ENCODE results near the gene ITGB5.
"Not testable (repeated sequence)": the region's sequence is repeated elsewhere in the genome, so short reads cannot be mapped to it uniquely, and the experiment has no call there.

Gene ITGB5

DNA sequence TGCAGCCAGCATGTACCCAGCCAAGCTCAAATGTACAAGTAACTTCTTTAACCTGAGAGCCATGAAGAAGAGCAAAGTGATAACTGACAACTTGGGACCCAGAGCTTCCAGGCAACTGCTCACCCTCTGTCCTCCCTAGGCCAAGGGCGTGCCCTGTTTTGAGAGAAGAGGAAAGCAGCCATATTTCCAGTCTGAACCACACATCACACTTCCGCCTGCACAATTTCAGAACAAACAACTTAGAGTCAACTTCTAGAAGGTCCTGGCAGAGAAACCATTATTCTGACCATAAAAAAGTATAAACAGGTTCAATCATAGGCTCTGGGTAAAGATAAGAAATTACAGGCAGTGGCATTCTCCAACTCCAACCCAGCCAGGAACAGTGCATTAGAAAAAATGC is 50.1 kb downstream of the ITGB5 start:
- no peak for DNase-seq (ENCODE audit: low read depth)

DNA sequence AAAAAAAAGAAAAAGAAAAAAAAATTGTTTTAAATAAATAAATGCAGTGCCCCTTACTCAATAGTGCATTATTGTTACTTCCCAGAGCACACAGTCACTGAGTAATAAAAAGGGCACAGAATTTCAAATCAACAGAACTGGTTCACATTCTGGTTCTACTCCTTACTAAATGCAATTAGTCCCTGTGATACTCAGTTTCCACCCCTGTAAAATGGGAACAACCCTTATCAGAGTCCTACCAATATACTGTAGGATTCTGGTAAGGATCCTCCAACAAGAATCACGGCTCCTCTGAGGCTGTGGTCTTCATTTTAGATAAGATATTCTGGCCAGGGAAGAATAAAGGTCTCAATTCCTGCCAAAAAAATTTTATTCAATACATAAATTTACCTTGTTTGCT is 50.7 kb downstream of the ITGB5 start:
- no peak for DNase-seq (ENCODE audit: low read depth)

DNA sequence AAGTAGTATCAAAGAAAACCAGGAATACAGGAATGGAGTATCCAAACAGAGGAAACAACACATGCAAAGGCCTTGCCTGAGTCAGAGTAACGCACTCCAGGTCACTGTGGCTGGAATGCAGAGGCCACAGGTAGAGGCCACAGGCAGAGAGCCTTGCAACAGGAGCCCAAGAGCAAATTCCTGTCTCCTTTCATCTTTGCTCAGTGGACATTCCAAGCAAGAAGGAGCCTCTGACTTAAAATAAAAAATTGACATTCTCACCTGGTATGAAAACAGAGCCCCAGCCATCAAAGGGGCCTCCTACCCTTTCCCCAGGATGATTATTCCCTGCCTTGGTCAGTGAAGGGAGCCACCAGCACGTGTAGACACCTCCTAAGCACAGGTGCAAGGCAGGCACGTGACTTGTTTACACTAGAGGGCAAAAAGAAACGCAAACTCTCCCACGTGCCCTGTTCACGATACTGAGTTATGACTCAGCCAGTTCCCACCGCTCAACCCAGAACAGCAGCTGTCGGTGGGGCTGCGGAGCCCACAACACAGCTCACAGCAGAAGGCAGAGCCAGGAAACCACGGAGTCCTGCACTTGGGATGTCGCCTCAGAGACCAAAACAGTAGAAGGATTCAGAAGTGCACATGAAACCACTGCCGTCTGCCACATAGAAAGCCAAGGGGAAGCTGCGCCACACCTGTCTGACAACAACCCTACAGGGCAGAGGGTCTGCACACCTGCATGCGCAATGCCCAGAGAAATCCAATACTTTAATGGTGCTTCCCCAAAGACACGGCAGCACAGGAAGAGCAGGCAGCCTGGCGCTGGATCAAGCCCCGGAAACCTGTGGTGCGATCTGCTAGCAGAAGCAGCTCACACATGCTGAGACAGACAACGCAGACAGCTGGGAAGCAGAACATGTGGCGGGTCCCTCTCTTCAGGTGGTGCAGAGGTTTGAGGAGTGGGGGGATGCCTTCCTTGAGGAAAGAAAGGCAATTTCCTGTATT is 52.1 kb downstream of the ITGB5 start:
- no peak for DNase-seq (ENCODE audit: low read depth)

DNA sequence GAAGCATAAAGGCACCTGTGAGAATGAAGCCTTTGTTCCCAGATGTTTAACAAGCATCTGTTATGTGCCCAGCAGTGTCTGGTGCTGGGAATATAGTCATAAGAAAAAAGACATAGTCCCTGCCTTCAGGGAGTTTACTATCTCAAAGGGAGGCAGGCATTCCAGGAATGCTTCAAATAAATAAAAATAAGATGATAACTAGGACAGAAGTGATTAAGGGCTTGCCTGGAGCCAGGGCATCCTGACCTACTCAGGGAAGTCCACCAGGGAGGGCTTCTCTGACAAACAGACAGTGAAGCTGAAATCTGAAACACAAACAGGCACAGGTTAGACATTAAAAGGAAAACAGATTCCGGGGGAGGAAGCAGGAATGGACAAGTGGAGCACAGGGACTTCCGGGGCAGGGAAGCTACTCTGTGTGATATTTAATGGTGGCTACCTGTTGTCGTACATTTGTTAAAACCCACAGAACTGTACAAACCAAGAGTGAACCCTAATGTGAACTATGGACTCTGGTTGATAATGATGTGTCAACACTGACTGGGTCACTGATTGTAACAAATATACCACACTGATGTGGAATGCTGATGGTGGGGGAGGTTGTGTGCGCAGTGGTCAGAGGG is 53.3 kb downstream of the ITGB5 start:
- no peak for DNase-seq (ENCODE audit: low read depth)

DNA sequence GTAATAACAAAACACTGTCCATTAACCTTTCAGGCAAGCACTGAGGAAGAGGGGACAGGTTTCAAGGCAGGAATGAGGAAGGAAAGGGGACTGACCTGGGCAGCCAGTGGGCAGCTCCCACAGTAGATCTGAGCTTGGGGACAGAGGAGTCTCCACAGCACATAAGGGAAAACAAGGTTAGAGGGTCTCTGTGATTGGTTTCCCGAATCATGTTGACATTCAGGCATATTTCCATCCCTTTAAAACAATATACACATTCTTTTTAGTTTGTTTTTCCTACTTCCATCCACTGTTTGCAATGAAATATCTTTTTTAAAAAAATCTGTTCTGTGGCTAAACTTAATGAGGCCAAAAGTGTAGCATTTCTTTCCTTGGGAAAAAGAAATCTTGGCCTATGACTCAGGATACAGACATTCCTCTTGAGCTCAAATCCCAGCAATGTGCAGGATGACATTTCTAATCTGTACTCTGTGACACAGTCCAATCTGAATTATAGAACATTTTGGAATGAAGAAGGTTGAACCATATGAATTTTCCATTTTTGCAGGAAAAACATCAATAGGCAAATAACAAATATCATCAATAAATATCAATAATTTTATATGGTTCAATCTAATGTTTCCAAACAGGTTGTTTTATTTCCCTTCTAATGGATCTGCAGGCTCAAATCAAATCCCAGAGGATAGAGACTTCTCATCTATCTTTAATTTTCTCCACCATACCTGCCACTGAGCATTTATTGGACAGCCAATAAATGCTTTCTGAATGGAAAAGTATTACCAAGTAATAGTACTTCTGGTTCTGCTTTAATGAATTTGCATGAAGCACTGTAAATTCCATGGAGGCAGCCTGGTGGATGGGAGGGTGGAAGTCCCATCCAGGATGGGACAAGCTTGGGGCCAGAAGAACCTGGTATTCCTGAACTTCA is 54.1 kb downstream of the ITGB5 start:
- DNase-seq (ENCODE audit: low read depth): peak; percentile 88

DNA sequence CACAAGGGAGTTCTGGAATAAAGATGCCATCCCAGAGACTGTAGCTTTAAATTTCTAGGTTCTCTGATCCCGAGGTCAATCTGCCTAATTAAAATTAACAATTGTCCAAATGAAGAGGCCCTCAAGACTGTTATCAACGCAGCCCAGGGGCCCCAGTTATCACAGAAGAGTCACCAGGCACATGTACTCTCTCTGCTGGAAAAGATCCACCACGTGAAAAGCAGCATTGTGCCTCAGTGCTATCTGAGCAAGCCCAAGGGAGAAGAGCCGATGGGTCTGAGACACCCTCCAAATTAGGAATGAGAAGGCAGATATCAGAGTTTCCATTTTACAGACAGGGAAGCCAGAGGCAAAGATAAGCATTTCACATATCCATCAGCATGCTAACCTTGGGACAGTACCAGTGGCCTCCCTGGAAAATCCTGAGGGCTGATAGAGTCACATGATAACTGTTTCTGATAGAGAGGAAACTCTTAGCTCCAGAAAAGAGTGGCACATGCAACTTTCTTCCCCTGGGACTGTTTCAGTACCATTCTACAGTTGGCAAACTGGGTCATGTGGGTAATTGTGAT is 55.5 kb downstream of the ITGB5 start:
- no peak for DNase-seq (ENCODE audit: low read depth)

DNA sequence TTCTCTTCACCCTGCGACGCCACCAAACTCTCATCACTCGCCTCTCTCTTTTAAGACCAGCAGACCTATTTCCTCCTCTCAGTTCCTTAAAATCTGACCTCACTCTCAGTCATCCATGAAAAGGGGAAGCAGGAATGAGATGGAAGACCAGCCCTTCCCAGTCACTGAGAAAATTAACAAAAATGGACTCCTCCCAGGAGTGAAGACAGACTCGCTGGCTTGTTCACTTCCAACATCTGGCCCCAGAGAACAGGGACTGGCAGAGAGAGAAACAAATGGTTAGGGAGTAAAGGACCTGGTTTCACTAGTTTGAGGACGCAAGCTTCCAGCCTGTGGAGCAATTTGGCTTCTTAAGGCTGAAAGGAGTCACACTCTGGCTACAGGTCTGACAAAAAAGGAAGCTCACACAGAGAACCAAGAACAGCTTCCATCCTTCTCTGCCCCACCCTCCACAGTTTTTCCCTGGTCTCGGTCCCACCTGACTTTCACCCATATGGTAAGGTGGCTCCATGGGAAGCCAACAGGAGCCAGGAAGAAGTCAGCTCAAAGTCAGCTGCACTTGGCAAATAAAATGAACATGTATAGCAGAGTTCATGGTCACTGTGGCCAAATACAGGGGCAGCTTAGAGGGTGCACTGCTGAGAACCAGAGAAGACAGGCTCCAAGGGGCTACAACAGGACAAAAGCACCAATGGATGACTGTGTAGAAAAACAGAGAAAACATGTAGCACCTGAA is 57.2 kb downstream of the ITGB5 start:
- no peak for DNase-seq (ENCODE audit: low read depth)

DNA sequence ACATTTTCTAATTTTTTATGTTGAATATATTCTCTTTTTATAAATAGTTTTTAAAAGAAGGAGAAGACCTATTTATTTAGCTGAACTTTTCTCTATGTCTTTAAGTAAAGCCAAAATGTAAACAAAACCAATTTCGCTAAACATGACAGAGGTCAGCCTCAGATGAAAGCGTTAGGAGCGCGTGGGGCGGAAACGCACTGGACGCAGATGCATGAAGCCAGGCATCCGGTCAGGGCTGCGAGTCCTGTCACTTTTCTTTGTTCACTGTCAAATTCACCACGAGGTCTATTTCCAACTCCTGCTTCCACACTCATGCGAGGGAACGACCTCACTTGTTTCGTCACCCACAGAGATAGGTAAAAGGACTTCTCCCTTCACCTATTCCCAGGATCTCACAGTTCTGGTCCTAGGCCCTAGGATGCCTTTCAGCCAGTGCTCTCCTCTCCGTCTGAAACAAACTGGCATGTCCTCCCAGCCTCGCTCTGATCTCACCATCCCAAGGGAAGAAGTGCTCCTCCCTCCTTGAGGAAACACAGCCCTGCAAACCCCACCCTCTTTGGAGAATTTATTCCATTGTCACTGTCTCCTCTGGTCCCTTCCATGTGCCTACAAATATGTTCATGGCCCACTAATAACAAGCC is 57.9 kb downstream of the ITGB5 start:
- DNase-seq (ENCODE audit: low read depth): no peak

DNA sequence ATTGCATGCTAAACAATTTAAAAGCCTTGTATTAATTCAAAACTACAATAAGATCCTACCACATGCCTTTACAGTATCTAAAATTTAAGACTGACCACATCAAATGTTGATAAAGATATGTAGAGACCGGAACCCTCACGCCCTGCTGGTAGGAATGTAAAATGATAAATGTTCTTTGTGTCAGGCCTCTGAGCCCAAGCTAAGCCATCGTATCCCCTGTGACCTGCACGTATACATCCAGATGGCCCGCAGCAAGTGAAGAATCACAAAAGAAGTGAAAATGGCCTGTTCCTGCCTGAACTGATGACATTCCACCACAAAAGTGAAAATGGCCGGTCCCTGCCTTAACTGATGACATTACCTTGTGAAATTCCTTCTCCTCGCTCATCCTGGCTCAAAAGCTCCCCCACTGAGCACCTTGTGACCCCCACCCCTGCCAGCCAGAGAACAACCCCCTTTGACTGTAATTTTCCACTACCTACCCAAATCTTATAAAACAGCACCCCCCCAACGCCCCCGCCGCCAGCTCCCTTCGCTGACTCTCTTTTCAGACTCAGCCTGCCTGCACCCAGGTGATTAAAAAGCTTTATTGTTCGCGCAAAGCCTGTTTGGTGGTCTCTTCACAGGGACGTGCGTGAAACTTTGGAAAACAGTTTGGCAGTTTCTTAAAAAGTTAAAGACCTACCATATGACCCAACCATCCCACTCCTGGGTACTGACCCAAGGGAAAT is 59.5 kb downstream of the ITGB5 start:
- not testable (repeated sequence) for DNase-seq (ENCODE audit: low read depth)

DNA sequence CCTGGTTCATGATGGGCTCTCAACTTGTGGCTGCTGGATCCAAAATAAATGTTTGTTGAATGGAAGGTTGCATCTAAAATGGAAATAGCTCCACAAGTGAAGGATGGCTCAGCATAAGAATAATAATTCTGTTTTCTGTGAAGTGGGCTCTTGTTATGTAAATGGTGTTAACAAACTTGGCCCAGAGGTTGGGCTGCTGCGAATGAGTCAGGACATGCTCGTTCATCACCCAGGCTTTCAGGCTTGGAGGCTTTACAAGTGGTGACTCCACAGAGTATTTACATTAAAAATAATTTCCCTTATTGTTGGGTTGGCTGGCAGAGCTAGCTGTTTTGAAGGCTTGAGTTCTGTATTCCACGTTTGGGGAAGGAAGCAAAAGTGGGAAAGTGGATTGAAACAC is 60.5 kb downstream of the ITGB5 start:
- peak; percentile 57 for DNase-seq (ENCODE audit: low read depth)

DNA sequence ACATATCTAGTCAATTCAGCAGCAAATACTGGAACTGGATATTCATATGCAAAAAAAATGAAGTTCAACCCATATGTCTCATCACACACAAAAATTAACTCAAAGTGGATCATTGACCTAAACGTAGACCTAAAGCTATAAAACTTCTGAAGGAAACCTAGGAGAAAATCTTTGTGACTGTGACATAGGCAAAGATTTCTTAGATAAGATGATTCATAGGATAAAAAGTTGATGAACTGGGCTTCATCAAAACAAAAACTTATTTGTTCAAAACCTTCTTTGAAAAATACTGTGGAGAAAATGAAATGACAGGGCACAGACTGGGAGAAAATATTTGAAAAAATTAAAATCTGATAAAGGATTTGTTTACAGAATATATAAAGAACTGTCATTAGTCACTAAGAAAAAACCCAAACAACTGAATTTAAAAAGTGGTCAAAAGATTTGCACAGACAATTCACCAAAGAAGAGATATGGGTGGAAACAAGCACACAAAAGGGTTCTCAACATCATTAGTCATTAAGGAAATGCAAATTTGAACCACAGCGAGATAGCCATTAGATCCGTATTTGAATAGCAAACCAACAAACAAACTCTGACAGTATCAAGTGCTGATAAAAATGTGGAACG is 62.8 kb downstream of the ITGB5 start:
- DNase-seq (ENCODE audit: low read depth): no peak

DNA sequence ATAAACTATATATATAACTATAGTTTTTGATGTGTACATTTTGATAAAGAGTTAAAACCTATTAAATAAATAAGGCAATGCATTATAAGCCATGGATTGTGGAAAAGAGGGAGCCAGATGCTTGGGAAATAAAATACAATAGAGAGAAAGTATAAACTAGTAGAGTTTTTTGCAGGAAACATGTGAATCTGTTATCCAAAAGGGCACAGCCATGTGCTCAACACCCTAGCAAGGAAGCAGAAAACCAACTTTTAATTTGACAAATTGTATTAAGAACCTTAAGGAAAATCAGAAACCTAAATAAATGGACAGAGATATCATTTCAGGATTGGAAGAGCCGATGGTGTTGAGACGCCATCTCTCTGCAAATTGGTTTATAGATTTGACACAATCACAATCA is 63.5 kb downstream of the ITGB5 start:
- no peak for DNase-seq (ENCODE audit: low read depth)

DNA sequence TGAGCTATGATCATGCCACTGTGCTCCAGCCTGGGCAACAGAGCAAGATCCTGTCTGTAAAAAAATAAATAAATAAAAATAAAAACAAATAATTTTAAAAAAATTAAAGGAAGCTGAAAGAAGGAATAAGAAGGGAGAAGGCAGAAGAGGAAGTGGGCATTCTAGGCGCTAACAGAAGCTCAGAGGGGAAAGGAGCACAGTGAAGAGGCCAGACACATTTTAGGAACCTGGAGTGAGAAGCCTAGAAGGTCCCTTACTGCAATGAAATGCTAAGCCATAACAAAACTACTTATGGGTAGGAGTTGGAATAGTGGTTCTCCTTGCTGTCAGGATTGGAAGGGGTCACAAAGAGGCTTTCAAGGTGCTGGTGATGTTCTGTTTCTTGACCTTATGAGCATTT is 64.0 kb downstream of the ITGB5 start:
- DNase-seq (ENCODE audit: low read depth): no peak

DNA sequence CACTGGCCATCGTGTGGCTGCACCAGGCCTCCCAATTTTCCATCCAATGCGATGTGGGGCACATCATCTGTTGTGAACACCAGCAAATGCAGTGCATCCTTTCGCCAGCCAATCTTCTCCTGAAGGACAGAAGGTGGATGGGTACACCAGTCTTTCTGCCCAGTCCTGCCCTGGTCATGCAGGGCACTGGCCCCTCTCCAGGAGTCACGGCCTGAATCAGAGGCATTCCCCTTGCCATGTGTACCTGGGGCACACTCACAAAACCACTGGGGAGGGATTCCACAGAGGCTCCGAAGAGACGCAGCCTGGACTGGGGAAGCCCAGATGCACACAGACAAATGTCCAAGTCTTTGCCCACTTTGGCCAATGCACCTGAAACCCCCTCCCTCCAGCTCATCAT is 65.8 kb downstream of the ITGB5 start:
- DNase-seq (ENCODE audit: low read depth): no peak

DNA sequence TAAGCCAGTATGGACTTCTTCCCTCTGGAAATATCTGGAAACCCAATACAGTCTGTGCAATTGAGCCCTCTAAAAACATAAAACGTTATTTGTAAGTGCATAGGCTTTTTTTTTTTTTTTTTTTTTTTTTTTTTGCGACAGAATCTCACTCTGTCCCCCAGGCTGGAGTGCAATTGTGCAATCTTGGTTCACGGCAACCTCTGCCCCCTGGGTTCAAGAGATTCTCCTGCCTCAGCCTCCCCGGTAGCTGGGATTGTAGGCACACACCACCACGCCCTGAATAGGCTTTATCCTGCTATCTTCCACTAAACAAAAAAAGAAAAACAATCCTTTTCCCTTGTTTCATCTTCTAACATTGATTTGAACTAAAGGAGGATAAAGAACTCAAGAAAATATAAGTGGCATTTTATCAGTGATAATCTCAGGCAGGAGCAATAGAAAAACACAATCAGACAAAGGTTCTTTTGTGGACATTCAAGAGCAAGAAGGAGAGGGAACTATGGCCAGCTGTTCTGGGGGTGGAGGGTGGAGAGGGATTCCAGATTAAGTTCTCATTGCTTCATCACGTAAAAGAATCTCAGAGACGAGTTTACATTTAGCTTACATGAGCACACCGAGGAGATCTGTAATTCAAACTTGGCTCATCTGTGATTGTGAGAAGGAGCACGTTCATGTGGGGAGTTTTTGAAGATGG is 68.6 kb downstream of the ITGB5 start:
- DNase-seq (ENCODE audit: low read depth): no peak

DNA sequence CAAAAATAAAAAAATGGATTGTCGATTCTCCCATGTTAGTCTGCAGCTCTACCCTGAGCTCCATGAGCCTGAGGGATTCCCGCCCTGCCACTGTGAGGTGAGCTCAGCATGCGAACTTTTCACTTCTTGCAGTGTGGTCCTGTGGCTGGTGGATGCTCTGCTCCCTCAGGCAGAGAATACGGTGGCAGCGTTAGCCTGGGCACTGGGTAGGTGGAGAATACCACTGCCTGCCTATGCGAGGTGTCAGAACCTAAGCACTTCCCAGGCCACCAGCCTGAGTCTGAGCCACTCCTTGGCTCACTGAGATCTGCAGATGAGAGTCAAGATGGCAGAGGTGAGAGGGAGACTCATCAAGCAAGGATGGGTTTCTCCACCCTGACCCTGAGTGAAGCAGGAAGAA is 70.1 kb downstream of the ITGB5 start:
- no peak for DNase-seq (ENCODE audit: low read depth)

DNA sequence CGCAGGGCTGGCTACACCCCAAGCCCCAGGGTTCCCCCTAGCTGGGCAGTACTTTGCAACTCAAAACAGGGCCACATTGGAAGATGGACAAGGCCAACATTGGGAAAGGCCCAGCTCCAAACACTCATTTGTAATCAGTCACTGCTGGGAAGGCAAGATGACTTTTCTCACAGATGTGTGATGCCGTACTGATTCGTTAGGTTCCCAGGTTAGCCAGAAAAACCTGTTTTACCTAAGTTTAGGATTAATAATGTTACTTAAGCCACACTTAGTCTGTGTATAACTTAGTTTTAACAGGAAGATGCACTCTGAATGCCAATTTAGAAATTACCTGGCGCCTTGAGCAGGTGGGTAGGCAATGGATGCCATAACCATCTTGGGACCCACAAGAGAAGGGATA is 71.0 kb downstream of the ITGB5 start:
- no peak for DNase-seq (ENCODE audit: low read depth)

DNA sequence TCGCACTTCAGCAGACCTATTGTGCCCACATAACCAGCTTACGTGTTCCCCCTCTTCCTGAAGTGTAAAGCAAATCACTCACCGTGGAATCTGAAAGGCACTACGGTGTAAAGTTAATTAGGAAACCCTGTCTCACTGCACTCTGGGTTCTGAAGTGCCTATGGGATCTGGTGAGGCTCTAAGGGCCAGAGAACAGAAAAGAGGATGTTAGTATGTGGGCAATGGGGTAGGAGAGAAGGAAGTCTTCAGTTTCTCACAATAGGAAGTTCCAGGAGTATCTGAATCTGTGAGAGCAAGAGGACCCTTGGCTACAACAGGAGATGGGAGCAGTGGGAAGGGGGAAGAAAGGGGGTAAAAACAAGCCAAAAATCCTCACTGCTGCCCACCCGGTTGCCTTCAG is 71.4 kb downstream of the ITGB5 start:
- DNase-seq (ENCODE audit: low read depth): no peak

Data from GM04503 (cell line).